MCF 10A (cell line): ENCODE measurements around the gene RINL. TPM values are rescaled to one million over a fixed set of nuclear protein-coding genes. Genes with fewer than 3 reads are reported as not detected.

ENCODE experiments used
- BruUV-seq: library from RNA; stranded (reverse); fragments of 400-500 nt; replicated peaks from 2 replicates; lab custom pipeline; 2021; lab: Mats Ljungman, UMichigan
- CTCF ChIA-PET: fragments of 300-600 bp; sonication (Branson Sonifier 250); formaldehyde crosslinking; extraction: SDS; loops from one replicate; lab custom pipeline; 2021; ENCODE audit warnings: antibody characterized with exemption, inconsistent platforms; lab: Yijun Ruan, JAX
- POLR2A ChIA-PET: fragments of 300-600, 350-650 bp; sonication (Branson Sonifier 250); formaldehyde crosslinking; extraction: SDS; loops from one replicate; lab custom pipeline; 2020; ENCODE audit warnings: antibody characterized with exemption, inconsistent platforms; lab: Yijun Ruan, JAX
- DNase-seq: peaks from one replicate; pipeline ENCODE4 v3.0.0-alpha.2; 2018; ENCODE audit not compliant: unreplicated experiment
- H3K27ac Mint-ChIP-seq: one replicate; pipeline ENCODE4 v1.8.0; 2022; ENCODE audit warnings: mild to moderate bottlenecking, low read depth, mixed read lengths; ENCODE audit not compliant: unreplicated experiment
- H3K27me3 Mint-ChIP-seq: one replicate; pipeline ENCODE4 v1.8.0; 2022; ENCODE audit warnings: mixed read lengths; ENCODE audit not compliant: insufficient read depth, unreplicated experiment
- H3K36me3 Mint-ChIP-seq: one replicate; pipeline ENCODE4 v1.8.0; 2022; ENCODE audit warnings: mild to moderate bottlenecking, moderate library complexity, mixed read lengths; ENCODE audit not compliant: insufficient read depth, unreplicated experiment
- H3K4me1 Mint-ChIP-seq: one replicate; pipeline ENCODE4 v1.8.0; 2022; ENCODE audit warnings: mixed read lengths; ENCODE audit not compliant: insufficient read depth, unreplicated experiment
- H3K4me3 Mint-ChIP-seq: one replicate; pipeline ENCODE4 v1.8.0; 2022; ENCODE audit warnings: mild to moderate bottlenecking, moderate library complexity, mixed read lengths; ENCODE audit not compliant: unreplicated experiment
- H3K9me3 Mint-ChIP-seq: one replicate; pipeline ENCODE4 v1.8.0; 2022; ENCODE audit warnings: mixed read lengths; ENCODE audit not compliant: unreplicated experiment
- intact Hi-C: fragments of 100-400 bp; cut with micrococcal nuclease; formaldehyde crosslinking; loops from 2 replicates; pipeline ENCODE4 v1.14.1; 2022
- total RNA-seq: library from RNA; stranded (reverse); gene quantifications from 2 replicates; pipeline ENCODE4 v1.2.3, GENCODE V29; 2022
- TF ChIP-seq, protein P1 (sequence below): fragments of 200-600 bp; IDR thresholded peaks from one replicate; pipeline ENCODE4 v1.8.0; 2022; ENCODE audit warnings: antibody characterized with exemption, mild to moderate bottlenecking; ENCODE audit not compliant: unreplicated experiment

The RINL gene
- total RNA-seq, 1 experiment from 2014 or later, result 4.7 TPM

DNA sequence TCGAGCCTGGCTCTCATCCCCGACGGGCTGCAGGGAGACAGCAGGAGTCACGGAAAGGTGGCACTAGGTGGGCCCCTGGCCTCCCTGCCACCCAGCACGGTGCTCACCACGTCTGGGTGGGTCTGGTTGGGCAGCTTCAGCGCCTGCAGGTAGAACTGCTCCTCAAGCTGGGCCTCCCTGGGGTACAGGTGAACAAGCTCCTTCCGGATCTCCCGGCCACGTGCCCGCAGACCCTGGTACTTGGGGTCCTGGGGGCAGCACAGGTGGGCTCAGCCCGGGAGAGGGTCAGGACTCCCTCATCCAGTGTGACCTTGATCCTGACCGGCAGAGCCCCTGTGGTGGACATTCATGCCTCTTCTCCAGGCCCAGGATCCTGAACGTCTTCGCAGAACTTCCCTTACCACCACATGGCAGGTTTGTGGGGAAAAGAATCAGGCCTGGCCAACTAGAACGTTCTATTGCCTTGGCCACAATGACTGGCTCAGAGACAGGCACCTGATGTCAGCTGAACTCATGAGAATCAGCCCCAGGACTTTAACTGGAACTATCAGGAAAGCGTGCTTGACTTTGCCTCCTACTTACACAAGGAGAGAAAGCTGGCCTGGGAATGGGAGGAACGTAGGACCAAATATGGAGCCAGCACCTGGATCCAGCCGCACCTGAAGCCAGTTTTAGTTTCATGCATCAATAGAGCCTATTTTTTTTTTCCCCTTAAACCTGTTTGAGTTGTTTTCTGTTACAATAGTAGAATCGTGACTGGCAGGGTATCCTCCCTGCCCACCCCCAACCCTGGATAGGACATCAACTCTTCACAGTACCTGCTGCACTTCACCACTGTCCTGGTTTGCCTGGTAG lies 43.6 kb upstream of the RINL start:
- intact Hi-C loops, result no loop called here
- H3K27ac Mint-ChIP-seq, result no peak overlapping the region

DNA sequence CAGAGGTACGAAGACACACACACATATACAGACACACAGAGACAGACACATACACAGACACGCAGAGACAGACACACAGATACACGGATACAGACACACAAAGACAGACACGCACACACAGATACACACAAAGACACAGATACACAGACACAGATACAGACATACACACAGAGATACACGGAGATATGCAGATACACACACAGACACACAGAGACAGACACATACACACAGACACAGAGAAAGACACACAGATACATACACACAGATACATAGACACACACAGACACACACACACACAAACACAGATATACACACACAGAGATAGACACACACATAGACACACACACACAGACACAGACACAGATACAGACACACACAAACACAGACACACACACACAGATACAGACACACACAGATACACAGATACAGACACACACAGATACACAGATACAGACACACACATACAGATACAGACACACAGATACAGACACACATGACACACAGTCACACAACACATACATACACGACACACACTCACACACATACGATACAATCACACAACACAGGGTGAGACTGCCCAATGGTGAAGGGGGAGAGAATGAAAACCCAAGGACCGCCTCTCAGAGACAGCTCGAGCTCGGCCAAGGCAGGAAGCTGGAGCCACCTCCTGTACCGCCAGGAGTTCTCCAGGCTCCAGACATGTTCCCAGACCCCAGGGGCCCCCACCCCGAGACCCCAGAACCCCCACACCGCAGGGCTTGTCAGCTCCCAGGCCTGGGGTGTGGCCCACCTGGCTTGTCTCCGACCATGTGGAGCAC lies 42.7 kb upstream of the RINL start:
- TF ChIP-seq, protein P1, sequence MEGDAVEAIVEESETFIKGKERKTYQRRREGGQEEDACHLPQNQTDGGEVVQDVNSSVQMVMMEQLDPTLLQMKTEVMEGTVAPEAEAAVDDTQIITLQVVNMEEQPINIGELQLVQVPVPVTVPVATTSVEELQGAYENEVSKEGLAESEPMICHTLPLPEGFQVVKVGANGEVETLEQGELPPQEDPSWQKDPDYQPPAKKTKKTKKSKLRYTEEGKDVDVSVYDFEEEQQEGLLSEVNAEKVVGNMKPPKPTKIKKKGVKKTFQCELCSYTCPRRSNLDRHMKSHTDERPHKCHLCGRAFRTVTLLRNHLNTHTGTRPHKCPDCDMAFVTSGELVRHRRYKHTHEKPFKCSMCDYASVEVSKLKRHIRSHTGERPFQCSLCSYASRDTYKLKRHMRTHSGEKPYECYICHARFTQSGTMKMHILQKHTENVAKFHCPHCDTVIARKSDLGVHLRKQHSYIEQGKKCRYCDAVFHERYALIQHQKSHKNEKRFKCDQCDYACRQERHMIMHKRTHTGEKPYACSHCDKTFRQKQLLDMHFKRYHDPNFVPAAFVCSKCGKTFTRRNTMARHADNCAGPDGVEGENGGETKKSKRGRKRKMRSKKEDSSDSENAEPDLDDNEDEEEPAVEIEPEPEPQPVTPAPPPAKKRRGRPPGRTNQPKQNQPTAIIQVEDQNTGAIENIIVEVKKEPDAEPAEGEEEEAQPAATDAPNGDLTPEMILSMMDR, result no peak
- DNase-seq, result no peak
- POLR2A ChIA-PET, result no interaction called here
- Mint-ChIP-seq H3K9me3 (no peaks in the 10 kb centered on the region), H3K27ac (no peak overlapping the region), H3K4me1 (no peaks in the 10 kb centered on the region), H3K36me3 (peaks cover 20% of the 10 kb centered on the region), H3K4me3 (no peak overlapping the region), H3K27me3 (no peaks in the 10 kb centered on the region)
- BruUV-seq, result no TSS peak
- CTCF ChIA-PET, result interaction anchor here (1.7 kb wide), 1 partner anchor 14 kb away, joined by 10 read pairs; no protein-coding TSS in a partner anchor
- intact Hi-C loops, result no loop called here

More for the DNA sequence above, 43.6 kb upstream of the RINL start:
- Mint-ChIP-seq H3K4me3 (no peak overlapping the region), H3K27me3 (no peaks in the 10 kb centered on the region), H3K36me3 (peaks cover 20% of the 10 kb centered on the region), H3K9me3 (no peaks in the 10 kb centered on the region), H3K4me1 (no peaks in the 10 kb centered on the region)
- DNase-seq, result no peak
- TF ChIP-seq, protein P1, result no peak
- ChIA-PET POLR2A (interaction anchor here (1.0 kb wide), 1 partner anchor 21 kb away, joined by 4 read pairs; the partner anchor contains the start of gene NFKBIB), CTCF (no interaction called here)
- BruUV-seq, result no TSS peak

DNA sequence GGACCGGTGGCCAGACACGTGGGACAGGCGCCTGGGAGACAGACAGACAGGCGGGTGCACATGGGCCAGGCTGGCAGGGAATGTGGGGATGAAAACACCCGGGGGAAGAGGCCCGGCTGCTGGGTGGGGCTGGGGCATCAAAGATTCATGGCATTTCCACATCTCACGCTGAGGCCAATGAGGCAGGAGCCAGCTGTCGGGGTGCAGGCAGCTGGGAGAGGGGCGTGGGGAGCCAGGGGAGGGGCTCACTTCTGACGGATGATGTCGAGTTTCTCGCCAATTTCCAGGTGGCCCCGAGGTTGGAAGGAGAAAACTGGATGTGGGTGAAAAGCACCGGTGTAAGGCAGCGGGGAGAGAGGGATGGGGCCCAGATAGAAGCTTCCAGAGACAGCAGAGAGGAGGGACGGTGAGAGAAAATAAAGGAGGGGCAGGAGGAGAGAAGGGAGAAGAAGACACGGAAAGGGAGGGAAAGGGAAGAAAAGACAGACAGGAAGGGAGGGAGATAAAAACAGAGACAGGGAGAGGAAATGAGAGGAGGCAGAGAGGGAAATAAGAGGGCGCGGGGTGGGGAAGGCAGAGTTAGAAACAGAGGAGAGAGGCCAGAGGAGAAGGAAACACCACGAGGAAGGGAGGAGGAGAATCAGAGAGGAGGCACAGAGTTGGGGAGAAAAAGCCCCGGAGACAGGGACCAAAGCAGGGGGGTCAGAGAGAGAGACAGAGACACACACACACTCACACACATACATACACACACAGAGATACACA lies 41.9 kb upstream of the RINL start:
- no peaks in the 10 kb centered on the region for H3K4me1 Mint-ChIP-seq
- no peaks in the 10 kb centered on the region for H3K9me3 Mint-ChIP-seq
- no peak overlapping the region for H3K4me3 Mint-ChIP-seq
- ChIA-PET POLR2A (interaction anchor here (0.7 to 1.0 kb wide), 2 partner anchors 8 to 69 kb away, joined by 4 to 5 read pairs; partner anchors contain the start of gene CCER2), CTCF (interaction anchor here (1.7 to 3.7 kb wide), 2 partner anchors 10 to 13 kb away, joined by 10 to 16 read pairs; partner anchors contain the start of genes MRPS12 and SARS2)
- no TSS peak for BruUV-seq
- TF ChIP-seq, protein P1, result no peak
- intact Hi-C loops, result no loop called here
- no peak for DNase-seq
- no peaks in the 10 kb centered on the region for H3K27me3 Mint-ChIP-seq
- H3K36me3 Mint-ChIP-seq, result peaks cover 20% of the 10 kb centered on the region
- no peak overlapping the region for H3K27ac Mint-ChIP-seq
